SK-N-SH (cell line): ENCODE data around the gene KRT3. TPM values are rescaled to one million over a fixed set of nuclear protein-coding genes. Genes with fewer than 3 reads are reported as not detected.

Experiments
- CTCF ChIA-PET: fragments of 300-600, 350-600 bp; formaldehyde crosslinking; extraction: SDS; loops from one replicate; lab custom pipeline; 2021; lab: Yijun Ruan, JAX
- POLR2A ChIA-PET: fragments of 350-600 bp; sonication (Branson Sonifier 250); formaldehyde crosslinking; extraction: SDS; loops from one replicate; lab custom pipeline; 2020; ENCODE audit warnings: antibody characterized with exemption, inconsistent platforms; lab: Yijun Ruan, JAX
- DNase-seq: peaks from one replicate; pipeline ENCODE4 v3.0.0; 2012
- H2AFZ ChIP-seq: fragments of 200-600 bp; sonication (generic); 2 replicates; pipeline ENCODE4 v1.8.1; 2016; ENCODE audit warnings: antibody characterized with exemption, mild to moderate bottlenecking, low read depth
- H3F3A ChIP-seq: fragments of 200-600 bp; sonication (generic); replicated peaks from 2 replicates; pipeline ENCODE3; 2016; ENCODE audit warnings: antibody characterized with exemption, mild to moderate bottlenecking; ENCODE audit not compliant: insufficient read depth
- H3K27ac ChIP-seq, 2 experiments: fragments of 200-500 bp in 1 of 2; fragments of 200-600 bp in 1 of 2; sonication (Bioruptor generic) in 1 of 2; sonication (generic), shearing (Covaris generic) in 1 of 2; 2 replicates each; pipeline versions ENCODE4 v1.5.1 to v1.6.1; 2014 to 2016; ENCODE audit warnings: low read depth in 2 of 2, inconsistent platforms in 1 of 2, low read length in 1 of 2, mild to moderate bottlenecking in 1 of 2, mixed read lengths in 1 of 2
- H3K27me3 ChIP-seq: fragments of 200-600 bp; sonication (generic), shearing (Covaris generic); 2 replicates; pipeline ENCODE4 v1.6.1; 2016; ENCODE audit warnings: mixed run types; ENCODE audit not compliant: insufficient read depth
- H3K36me3 ChIP-seq, 2 experiments: fragments of 200-500 bp in 1 of 2; fragments of 200-600 bp in 1 of 2; sonication (Bioruptor generic) in 1 of 2; sonication (generic) in 1 of 2; replicated peaks in 1 of 2; 2 replicates each; pipeline versions ENCODE3 to v1.5.1; 2014 to 2016; ENCODE audit warnings: low read length in 1 of 2, mild to moderate bottlenecking in 1 of 2; ENCODE audit not compliant: insufficient read depth in 2 of 2, control insufficient read depth in 1 of 2
- H3K4me1 ChIP-seq, 2 experiments: fragments of 200-500 bp in 1 of 2; fragments of 200-600 bp in 1 of 2; sonication (Bioruptor generic) in 1 of 2; sonication (generic), shearing (Covaris generic) in 1 of 2; 2 replicates each; pipeline versions ENCODE4 v1.5.1 to v1.6.1; 2014 to 2016; ENCODE audit warnings: low read depth in 1 of 2, low read length in 1 of 2, mixed run types in 1 of 2; ENCODE audit not compliant: insufficient read depth in 2 of 2, control insufficient read depth in 1 of 2
- H3K4me2 ChIP-seq: fragments of 200-600 bp; sonication (generic), shearing (Covaris generic); 2 replicates; pipeline ENCODE4 v1.6.1; 2017; ENCODE audit warnings: mixed run types
- H3K4me3 ChIP-seq, 2 experiments: fragments of 200-500 bp in 1 of 2; fragments of 200-600 bp in 1 of 2; sonication (Bioruptor generic) in 1 of 2; sonication (generic), shearing (Covaris generic) in 1 of 2; 2 replicates each; pipeline versions ENCODE4 v1.5.1 to v1.8.1; 2014 to 2016; ENCODE audit warnings: low read depth in 2 of 2, inconsistent platforms in 1 of 2, low read length in 1 of 2, mild to moderate bottlenecking in 1 of 2, mixed read lengths in 1 of 2, moderate library complexity in 1 of 2
- H3K79me2 ChIP-seq: fragments of 200-600 bp; sonication (generic); 2 replicates; pipeline ENCODE4 v1.8.1; 2017; ENCODE audit warnings: mild to moderate bottlenecking; ENCODE audit not compliant: insufficient read depth
- H3K9ac ChIP-seq: fragments of 200-600 bp; sonication (generic); 2 replicates; pipeline ENCODE4 v1.6.1; 2017; ENCODE audit warnings: mixed run types
- H3K9me2 ChIP-seq: fragments of 200-600 bp; sonication (generic); 2 replicates; pipeline ENCODE4 v1.6.1; 2017; ENCODE audit warnings: mixed run types
- H3K9me3 ChIP-seq: fragments of 200-600 bp; sonication (generic); 2 replicates; pipeline ENCODE4 v1.6.1; 2017; ENCODE audit warnings: mixed run types, mild to moderate bottlenecking, moderate library complexity
- H4K20me1 ChIP-seq: fragments of 200-600 bp; sonication (generic); 2 replicates; pipeline ENCODE4 v1.6.1; 2017; ENCODE audit warnings: mild to moderate bottlenecking, mixed run types; ENCODE audit not compliant: insufficient read depth
- CHD2 ChIP-seq: fragments of 150-350 bp; IDR thresholded peaks from 2 replicates; pipeline ENCODE4 v1.6.1; 2018; ENCODE audit warnings: low read length; ENCODE audit not compliant: partially characterized antibody
- EP300 ChIP-seq, 2 experiments: IDR thresholded peaks; 2 replicates each; pipeline versions ENCODE4 v1.4.0 to v1.6.1; 2012; ENCODE audit warnings: borderline replicate concordance in 1 of 2, low read depth in 1 of 2, low read length in 1 of 2
- EZH2phosphoT487 ChIP-seq: fragments of 200-600 bp; sonication (generic); IDR thresholded peaks from 2 replicates; pipeline ENCODE4 v1.6.1; 2017; ENCODE audit warnings: low read depth, mixed run types, mild to moderate bottlenecking, antibody characterized with exemption, moderate library complexity, borderline replicate concordance
- FOSL2 ChIP-seq: IDR thresholded peaks from 2 replicates; pipeline ENCODE4 v1.4.0; 2012; ENCODE audit warnings: low read depth, mild to moderate bottlenecking, moderate library complexity, borderline replicate concordance
- FOXM1 ChIP-seq: IDR thresholded peaks from 2 replicates; pipeline ENCODE4 v1.4.0; 2012; ENCODE audit warnings: low read depth, mild to moderate bottlenecking
- GABPA ChIP-seq: IDR thresholded peaks from 2 replicates; pipeline ENCODE4 v1.4.0; 2012; ENCODE audit warnings: low read depth, mild to moderate bottlenecking
- JUND ChIP-seq: IDR thresholded peaks from 2 replicates; pipeline ENCODE4 v1.4.0; 2012
- MEF2A ChIP-seq: IDR thresholded peaks from 2 replicates; pipeline ENCODE4 v1.4.0; 2012; ENCODE audit warnings: low read depth, borderline replicate concordance
- MXI1 ChIP-seq: IDR thresholded peaks from 2 replicates; pipeline ENCODE4 v1.6.1; 2012; ENCODE audit warnings: mild to moderate bottlenecking, low read depth, low read length, improper control_type of control experiment
- NFIC ChIP-seq: IDR thresholded peaks from 2 replicates; pipeline ENCODE4 v1.4.0; 2012; ENCODE audit warnings: borderline replicate concordance
- NRF1 ChIP-seq: IDR thresholded peaks from 2 replicates; pipeline ENCODE4 v1.6.1; 2012; ENCODE audit warnings: low read depth, mild to moderate bottlenecking, low read length
- RAD21 ChIP-seq: IDR thresholded peaks from 2 replicates; pipeline ENCODE4 v1.6.1; 2012; ENCODE audit warnings: mild to moderate bottlenecking, low read length
- RCOR1 ChIP-seq: fragments of 150-350 bp; IDR thresholded peaks from 2 replicates; pipeline ENCODE4 v1.6.1; 2017; ENCODE audit warnings: antibody characterized with exemption, low read length
- RFX5 ChIP-seq: IDR thresholded peaks from 2 replicates; pipeline ENCODE4 v1.6.1; 2012; ENCODE audit warnings: mild to moderate bottlenecking, improper control_type of control experiment, low read length
- SIN3A ChIP-seq: IDR thresholded peaks from 2 replicates; pipeline ENCODE4 v1.6.1; 2012; ENCODE audit warnings: low read depth, mild to moderate bottlenecking, low read length, moderate library complexity, borderline replicate concordance
- WGBS: methylation state at CpG from one replicate; pipeline ENCODE4 v1.1.6; 2017; ENCODE audit warnings: low lambda C conversion rate; 5-methylcytosine and 5-hydroxymethylcytosine counted together
- polyA plus RNA-seq, 3 experiments: library from polyadenylated mRNA; depleted of rRNA; stranded (reverse); fragments of >200 nt; gene quantifications; 2 replicates each; pipeline ENCODE4 v1.2.3, GENCODE V29; 2012
- TF ChIP-seq, protein P1 (sequence below): IDR thresholded peaks from 2 replicates; pipeline ENCODE4 v1.4.0; 2012; ENCODE audit warnings: low read depth, borderline replicate concordance
- TF ChIP-seq, protein P2 (sequence below): fragments of 200-600 bp; sonication (generic); IDR thresholded peaks from 2 replicates; pipeline ENCODE4 v1.6.1; 2017; ENCODE audit warnings: antibody characterized with exemption, mild to moderate bottlenecking, moderate library complexity
- TF ChIP-seq, protein P3 (sequence below): fragments of 150-350 bp; IDR thresholded peaks from 2 replicates; pipeline ENCODE4 v1.6.1; 2016; ENCODE audit warnings: mild to moderate bottlenecking, low read depth, low read length
- TF ChIP-seq, protein P4 (sequence below): fragments of 150-350 bp; IDR thresholded peaks from 2 replicates; pipeline ENCODE4 v1.6.1; 2017; ENCODE audit warnings: antibody characterized with exemption, low read length, low read depth, borderline replicate concordance
- TF ChIP-seq, protein P5 (sequence below): IDR thresholded peaks from 2 replicates; pipeline ENCODE4 v1.4.0; 2012; ENCODE audit warnings: low read depth

KRT3 gene
- polyA plus RNA-seq, 1 of the 3 experiments (the other 2 are of a cell fraction): not detected

DNA sequence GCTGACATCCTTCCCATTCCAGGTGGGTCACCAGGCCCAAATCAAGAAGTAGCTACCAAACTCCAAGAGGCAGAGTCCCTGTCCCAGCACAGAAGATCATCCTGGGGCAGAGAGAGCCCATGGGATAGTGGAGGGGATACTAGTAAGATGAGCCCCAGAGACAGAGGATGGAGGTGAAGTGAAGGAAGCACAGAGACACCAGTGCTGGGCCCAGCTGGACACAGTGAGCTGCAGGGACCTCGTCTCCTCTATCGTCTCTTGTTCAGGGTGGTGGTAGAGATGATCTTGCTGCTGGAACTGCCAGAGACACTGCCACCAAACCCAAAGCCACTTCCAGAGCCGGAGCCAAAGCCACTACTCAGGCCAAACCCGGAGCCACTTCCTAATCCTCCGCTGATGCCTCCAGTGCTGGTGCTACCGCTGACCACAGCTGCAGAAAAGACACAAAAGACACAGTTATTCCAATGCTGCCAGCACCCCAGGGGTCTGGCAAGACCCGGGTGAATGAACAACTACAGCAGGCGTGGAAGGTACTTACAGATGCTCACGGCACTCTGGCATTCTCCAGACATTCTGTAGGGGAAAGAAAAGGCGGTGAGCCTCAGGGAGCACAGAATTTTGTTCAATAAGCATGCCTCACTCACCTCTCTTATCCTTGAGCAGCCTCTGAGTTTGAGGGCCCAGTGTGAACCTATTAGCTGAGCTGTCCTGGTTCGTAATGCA, 11.1 kb upstream of the KRT3 start (continued):
- TF ChIP-seq, protein P1, sequence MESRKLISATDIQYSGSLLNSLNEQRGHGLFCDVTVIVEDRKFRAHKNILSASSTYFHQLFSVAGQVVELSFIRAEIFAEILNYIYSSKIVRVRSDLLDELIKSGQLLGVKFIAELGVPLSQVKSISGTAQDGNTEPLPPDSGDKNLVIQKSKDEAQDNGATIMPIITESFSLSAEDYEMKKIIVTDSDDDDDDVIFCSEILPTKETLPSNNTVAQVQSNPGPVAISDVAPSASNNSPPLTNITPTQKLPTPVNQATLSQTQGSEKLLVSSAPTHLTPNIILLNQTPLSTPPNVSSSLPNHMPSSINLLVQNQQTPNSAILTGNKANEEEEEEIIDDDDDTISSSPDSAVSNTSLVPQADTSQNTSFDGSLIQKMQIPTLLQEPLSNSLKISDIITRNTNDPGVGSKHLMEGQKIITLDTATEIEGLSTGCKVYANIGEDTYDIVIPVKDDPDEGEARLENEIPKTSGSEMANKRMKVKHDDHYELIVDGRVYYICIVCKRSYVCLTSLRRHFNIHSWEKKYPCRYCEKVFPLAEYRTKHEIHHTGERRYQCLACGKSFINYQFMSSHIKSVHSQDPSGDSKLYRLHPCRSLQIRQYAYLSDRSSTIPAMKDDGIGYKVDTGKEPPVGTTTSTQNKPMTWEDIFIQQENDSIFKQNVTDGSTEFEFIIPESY: no peak
- TF ChIP-seq FOSL2 (no peak), MEF2A (no peak)

DNA sequence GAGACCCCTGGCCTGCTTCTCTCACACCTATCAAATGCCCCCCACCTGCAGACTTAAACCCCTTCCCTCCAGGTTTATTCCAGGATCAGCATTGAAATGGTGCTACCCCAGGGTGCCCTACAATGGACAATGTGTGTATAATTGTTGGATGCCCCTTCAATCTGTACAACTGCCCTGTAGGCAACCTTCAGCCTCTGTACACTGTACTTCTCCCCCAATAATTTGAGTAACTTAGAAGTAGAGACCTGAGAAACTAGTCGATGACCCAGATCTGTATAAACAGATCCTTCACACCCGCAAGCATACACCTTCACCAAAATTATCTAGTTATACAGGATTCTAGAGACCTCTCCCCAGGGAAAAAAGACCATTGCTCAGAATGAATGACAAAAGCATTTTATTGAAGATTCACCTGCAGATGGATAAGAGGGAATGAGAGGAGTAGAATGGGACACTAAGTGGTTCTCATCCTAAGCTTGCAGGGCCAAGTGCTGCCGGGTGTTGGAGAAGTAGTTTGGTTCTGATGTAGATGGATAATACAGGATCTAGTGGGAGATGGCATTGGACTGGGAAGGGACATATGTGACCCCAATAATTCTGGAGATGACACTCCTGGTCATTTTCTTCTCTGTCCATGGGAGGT, 10.4 kb upstream of the KRT3 start:
- 44% methylated on average over 3 of the region's 3 CpGs for WGBS
- Histone ChIP-seq H3K27me3 (peaks cover 22% of the 10 kb centered on the region; the same call in 1 of the 2 replicates), H3K27ac (no peak overlapping the region), H3K4me1 (no peaks in the 10 kb centered on the region), H2AFZ (no peak overlapping the region), H3F3A (no peaks in the 10 kb centered on the region), H3K36me3 (no peaks in the 10 kb centered on the region), H3K4me2 (no peak overlapping the region), H3K9ac (no peak overlapping the region), H3K79me2 (no peaks in the 10 kb centered on the region), H3K4me3 (no peak overlapping the region), H3K9me3 (no peaks in the 10 kb centered on the region), H4K20me1 (no peaks in the 10 kb centered on the region), H3K9me2 (no peaks in the 10 kb centered on the region)
- ChIA-PET POLR2A (no interaction called here), CTCF (interaction anchor here (1.1 to 2.0 kb wide), 2 partner anchors 12 to 79 kb away, joined by 4 to 6 read pairs; no protein-coding TSS in a partner anchor)
- no peak for DNase-seq
- TF ChIP-seq NRF1 (no peak), EZH2phosphoT487 (no peak), MXI1 (no peak), JUND (no peak), FOXM1 (no peak), NFIC (no peak), CHD2 (no peak), EP300 (IDR thresholded peaks at IDR 0.05; ENCODE audit: borderline replicate concordance in 1 of 2, low read depth in 1 of 2, low read length in 1 of 2) (no peak), RCOR1 (no peak), MEF2A (no peak), SIN3A (no peak), GABPA (no peak), RAD21 (no peak), RFX5 (no peak)
- TF ChIP-seq, protein P2, sequence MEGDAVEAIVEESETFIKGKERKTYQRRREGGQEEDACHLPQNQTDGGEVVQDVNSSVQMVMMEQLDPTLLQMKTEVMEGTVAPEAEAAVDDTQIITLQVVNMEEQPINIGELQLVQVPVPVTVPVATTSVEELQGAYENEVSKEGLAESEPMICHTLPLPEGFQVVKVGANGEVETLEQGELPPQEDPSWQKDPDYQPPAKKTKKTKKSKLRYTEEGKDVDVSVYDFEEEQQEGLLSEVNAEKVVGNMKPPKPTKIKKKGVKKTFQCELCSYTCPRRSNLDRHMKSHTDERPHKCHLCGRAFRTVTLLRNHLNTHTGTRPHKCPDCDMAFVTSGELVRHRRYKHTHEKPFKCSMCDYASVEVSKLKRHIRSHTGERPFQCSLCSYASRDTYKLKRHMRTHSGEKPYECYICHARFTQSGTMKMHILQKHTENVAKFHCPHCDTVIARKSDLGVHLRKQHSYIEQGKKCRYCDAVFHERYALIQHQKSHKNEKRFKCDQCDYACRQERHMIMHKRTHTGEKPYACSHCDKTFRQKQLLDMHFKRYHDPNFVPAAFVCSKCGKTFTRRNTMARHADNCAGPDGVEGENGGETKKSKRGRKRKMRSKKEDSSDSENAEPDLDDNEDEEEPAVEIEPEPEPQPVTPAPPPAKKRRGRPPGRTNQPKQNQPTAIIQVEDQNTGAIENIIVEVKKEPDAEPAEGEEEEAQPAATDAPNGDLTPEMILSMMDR: no peak
- TF ChIP-seq, protein P3, sequence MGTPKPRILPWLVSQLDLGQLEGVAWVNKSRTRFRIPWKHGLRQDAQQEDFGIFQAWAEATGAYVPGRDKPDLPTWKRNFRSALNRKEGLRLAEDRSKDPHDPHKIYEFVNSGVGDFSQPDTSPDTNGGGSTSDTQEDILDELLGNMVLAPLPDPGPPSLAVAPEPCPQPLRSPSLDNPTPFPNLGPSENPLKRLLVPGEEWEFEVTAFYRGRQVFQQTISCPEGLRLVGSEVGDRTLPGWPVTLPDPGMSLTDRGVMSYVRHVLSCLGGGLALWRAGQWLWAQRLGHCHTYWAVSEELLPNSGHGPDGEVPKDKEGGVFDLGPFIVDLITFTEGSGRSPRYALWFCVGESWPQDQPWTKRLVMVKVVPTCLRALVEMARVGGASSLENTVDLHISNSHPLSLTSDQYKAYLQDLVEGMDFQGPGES: no peak
- TF ChIP-seq, protein P4, sequence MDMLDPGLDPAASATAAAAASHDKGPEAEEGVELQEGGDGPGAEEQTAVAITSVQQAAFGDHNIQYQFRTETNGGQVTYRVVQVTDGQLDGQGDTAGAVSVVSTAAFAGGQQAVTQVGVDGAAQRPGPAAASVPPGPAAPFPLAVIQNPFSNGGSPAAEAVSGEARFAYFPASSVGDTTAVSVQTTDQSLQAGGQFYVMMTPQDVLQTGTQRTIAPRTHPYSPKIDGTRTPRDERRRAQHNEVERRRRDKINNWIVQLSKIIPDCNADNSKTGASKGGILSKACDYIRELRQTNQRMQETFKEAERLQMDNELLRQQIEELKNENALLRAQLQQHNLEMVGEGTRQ: no peak
- TF ChIP-seq, protein P5, sequence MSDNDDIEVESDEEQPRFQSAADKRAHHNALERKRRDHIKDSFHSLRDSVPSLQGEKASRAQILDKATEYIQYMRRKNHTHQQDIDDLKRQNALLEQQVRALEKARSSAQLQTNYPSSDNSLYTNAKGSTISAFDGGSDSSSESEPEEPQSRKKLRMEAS: no peak
